ENCODE data around the gene ZNF543. TPM values are rescaled to one million over a fixed set of nuclear protein-coding genes. Genes with fewer than 3 reads are reported as not detected.
"Not testable (repeated sequence)": the region's sequence is repeated elsewhere in the genome, so short reads cannot be mapped to it uniquely, and the experiment has no call there.

ZNF543 gene
- total RNA-seq, 6 donors from 2014 or later = 3.4 to 10.5 (median 6.0) TPM

DNA sequence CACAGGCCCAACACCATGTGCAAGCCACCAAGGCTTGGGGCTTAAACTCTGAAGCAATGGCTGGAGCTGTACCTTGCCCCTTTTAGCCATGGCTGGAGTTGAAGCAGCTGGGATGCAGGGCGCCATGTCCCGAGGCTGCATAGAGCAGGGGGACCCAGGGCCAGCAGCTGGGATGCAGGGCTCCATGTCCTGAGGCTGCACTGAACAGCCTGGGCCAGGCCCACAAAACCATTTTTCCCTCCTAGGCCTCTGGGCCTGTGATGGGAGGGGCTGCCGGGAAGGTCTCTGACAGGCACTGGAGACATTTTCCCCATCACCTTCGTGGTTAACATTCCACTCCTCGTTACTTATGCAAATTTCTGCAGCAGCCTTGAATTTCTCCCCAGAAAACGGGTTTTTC is 53.9 kb downstream of the ZNF543 start:
- H3K4me3 ChIP-seq = no peak overlapping the region
- ATAC-seq (ENCODE audit: low FRiP score in 2 of 2) (no peak), DNase-seq (peak in 1 of 2 donors; percentile 7)
- H3K9me3 ChIP-seq = peaks cover 23 to 49% (median 34%) of the 10 kb centered on the region in 4 donors
- H3K4me1 ChIP-seq = no peaks in the 10 kb centered on the region
- no peaks in the 10 kb centered on the region for H3K27me3 ChIP-seq
- TF ChIP-seq, protein P1, sequence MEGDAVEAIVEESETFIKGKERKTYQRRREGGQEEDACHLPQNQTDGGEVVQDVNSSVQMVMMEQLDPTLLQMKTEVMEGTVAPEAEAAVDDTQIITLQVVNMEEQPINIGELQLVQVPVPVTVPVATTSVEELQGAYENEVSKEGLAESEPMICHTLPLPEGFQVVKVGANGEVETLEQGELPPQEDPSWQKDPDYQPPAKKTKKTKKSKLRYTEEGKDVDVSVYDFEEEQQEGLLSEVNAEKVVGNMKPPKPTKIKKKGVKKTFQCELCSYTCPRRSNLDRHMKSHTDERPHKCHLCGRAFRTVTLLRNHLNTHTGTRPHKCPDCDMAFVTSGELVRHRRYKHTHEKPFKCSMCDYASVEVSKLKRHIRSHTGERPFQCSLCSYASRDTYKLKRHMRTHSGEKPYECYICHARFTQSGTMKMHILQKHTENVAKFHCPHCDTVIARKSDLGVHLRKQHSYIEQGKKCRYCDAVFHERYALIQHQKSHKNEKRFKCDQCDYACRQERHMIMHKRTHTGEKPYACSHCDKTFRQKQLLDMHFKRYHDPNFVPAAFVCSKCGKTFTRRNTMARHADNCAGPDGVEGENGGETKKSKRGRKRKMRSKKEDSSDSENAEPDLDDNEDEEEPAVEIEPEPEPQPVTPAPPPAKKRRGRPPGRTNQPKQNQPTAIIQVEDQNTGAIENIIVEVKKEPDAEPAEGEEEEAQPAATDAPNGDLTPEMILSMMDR (IDR thresholded peaks at IDR 0.05) = no peak
- no peak for TF ChIP-seq POLR2AphosphoS5 (IDR thresholded peaks at IDR 0.05)
- TF ChIP-seq POLR2A (IDR thresholded peaks at IDR 0.05) = no peak
- no peak for TF ChIP-seq EP300 (IDR thresholded peaks at IDR 0.05)
- no peak overlapping the region for H3K27ac ChIP-seq
- 89 to 98% methylated on average over 4 to 5 of the region's 6 CpGs for WGBS, 2 donors
- peaks cover 5 to 56% (median 43%) of the 10 kb centered on the region in 4 donors for H3K36me3 ChIP-seq

- not testable (repeated sequence) for H3K27me3 ChIP-seq; H3K4me3 ChIP-seq; H3K4me1 ChIP-seq; H3K27ac ChIP-seq; DNase-seq; ATAC-seq (ENCODE audit: low FRiP score in 2 of 2)
- WGBS, 2 donors = 95 to 100% methylated on average over 2 of the region's 2 CpGs
- H3K9me3 ChIP-seq = peaks cover 26 to 54% (median 35%) of the 10 kb centered on the region in 4 donors
- H3K36me3 ChIP-seq = peaks cover 5 to 56% (median 43%) of the 10 kb centered on the region in 4 donors
These were observed 54.4 kb downstream of the ZNF543 start for GRCh38 chr19:57374647-57375046.

DNA sequence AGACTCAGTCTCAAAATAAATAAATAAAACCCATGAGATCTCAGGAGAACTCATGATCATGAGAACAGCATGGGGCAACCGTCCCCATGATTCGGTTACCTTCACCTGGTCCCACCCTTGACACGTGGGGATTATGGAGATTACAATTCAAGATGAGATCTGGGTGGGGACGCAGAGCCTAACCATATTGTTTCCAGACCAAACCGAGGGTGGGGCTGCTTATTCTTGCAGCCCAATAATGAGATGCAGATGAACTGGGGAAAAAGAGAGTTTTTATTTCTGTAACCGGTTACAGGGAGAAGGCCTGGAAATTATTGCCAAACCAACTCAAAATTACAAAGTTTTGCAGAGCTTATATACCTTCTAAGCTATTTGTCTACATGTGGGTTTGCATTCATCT is 55.9 kb downstream of the ZNF543 start:
- H3K9me3 ChIP-seq = peaks cover 26 to 67% (median 38%) of the 10 kb centered on the region in 4 donors

DNA sequence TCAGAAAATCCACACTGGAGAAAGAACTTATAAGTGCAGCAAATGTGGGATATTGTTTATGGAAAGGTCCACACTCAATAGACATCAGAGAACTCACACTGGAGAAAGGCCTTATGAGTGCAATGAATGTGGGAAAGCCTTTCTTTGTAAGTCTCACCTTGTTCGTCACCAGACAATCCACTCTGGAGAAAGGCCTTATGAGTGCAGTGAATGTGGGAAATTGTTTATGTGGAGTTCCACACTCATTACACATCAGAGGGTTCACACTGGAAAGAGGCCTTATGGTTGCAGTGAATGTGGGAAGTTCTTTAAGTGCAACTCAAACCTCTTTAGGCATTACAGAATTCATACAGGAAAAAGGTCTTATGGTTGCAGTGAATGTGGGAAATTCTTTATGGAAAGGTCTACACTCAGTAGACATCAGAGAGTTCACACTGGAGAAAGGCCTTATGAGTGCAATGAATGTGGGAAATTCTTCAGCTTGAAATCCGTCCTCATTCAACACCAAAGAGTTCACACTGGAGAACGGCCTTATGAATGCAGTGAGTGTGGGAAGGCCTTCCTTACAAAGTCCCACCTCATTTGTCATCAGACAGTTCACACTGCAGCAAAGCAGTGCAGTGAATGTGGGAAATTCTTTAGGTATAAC is 57.4 kb downstream of the ZNF543 start:
- WGBS, 2 donors = 94 to 95% methylated on average over 3 of the region's 3 CpGs
- ATAC-seq (ENCODE audit: low FRiP score in 2 of 2) (no peak), DNase-seq (no peak)
- Histone ChIP-seq H3K36me3 (peaks cover 1 to 42% (median 35%) of the 10 kb centered on the region in 4 donors), H3K4me3 (no peak overlapping the region), H3K27ac (no peak overlapping the region), H3K4me1 (no peaks in the 10 kb centered on the region), H3K27me3 (no peaks in the 10 kb centered on the region), H3K9me3 (peaks cover 26 to 67% (median 38%) of the 10 kb centered on the region in 4 donors)
- TF ChIP-seq POLR2A (IDR thresholded peaks at IDR 0.05) = no peak
- TF ChIP-seq, protein P1 (IDR thresholded peaks at IDR 0.05) = no peak
- TF ChIP-seq EP300 (IDR thresholded peaks at IDR 0.05) = no peak
- no peak for TF ChIP-seq POLR2AphosphoS5 (IDR thresholded peaks at IDR 0.05)

More for the DNA sequence above, 55.9 kb downstream of the ZNF543 start:
- TF ChIP-seq, protein P1 (IDR thresholded peaks at IDR 0.05) = no peak
- TF ChIP-seq POLR2AphosphoS5 (IDR thresholded peaks at IDR 0.05) = no peak
- H3K27me3 ChIP-seq = no peaks in the 10 kb centered on the region
- no peak overlapping the region for H3K27ac ChIP-seq
- peaks cover 5 to 56% (median 43%) of the 10 kb centered on the region in 4 donors for H3K36me3 ChIP-seq
- H3K4me1 ChIP-seq = no peaks in the 10 kb centered on the region
- ATAC-seq (ENCODE audit: low FRiP score in 2 of 2) = no peak
- no peak overlapping the region for H3K4me3 ChIP-seq
- 90 to 94% methylated on average over 6 of the region's 6 CpGs for WGBS, 2 donors
- no peak for DNase-seq

Other genes with a start within 250 kb of the ZNF543 start
- gene USP29, start 200.5 kb upstream of the ZNF543 start, total RNA-seq = not detected
- not detected for gene ZIM3, start 175.3 kb upstream of the ZNF543 start, total RNA-seq
- not detected for gene DUXA, start 153.0 kb upstream of the ZNF543 start, total RNA-seq
- gene ZNF264, start 129.0 kb upstream of the ZNF543 start, total RNA-seq = 10 to 100 TPM; 35.1 to 60.1 (median 42.9) TPM
- gene AURKC, start 89.4 kb upstream of the ZNF543 start, total RNA-seq = 1 to 10 TPM in 2 of 6 donors, under 1 TPM in 2, not detected in 2; 0.84 to 2.1 (median 1.1) TPM
- gene ZNF805, start 79.8 kb upstream of the ZNF543 start, total RNA-seq = 10 to 100 TPM; 10.5 to 18.8 (median 12.8) TPM
- gene ZNF460, start 40.0 kb upstream of the ZNF543 start, total RNA-seq = 10 to 100 TPM; 37.6 to 88.0 (median 53.6) TPM
- 1 to 10 TPM; 2.1 to 8.8 (median 7.3) TPM for gene ZNF304, start 30.8 kb downstream of the ZNF543 start, total RNA-seq
- 10 to 100 TPM in 4 of 6 donors, 1 to 10 TPM in 2; 6.2 to 29.3 (median 12.8) TPM for gene TRAPPC2B, start 43.1 kb downstream of the ZNF543 start, total RNA-seq
- gene ZNF547, start 43.1 kb downstream of the ZNF543 start, total RNA-seq = 1 to 10 TPM in 5 of 6 donors, under 1 TPM in 1; 0.89 to 9.4 (median 3.2) TPM
- gene ZNF548, start 69.4 kb downstream of the ZNF543 start, total RNA-seq = 10 to 100 TPM; 12.6 to 23.9 (median 17.0) TPM
- 10 to 100 TPM in 4 of 6 donors, 1 to 10 TPM in 2; 6.9 to 17.8 (median 11.3) TPM for gene ZNF17, start 90.7 kb downstream of the ZNF543 start, total RNA-seq
- gene ZNF749, start 114.9 kb downstream of the ZNF543 start, total RNA-seq = 10 to 100 TPM in 2 of 6 donors, 1 to 10 TPM in 4; 6.9 to 16.1 (median 9.0) TPM
- 1 to 10 TPM in 1 of 6 donors, under 1 TPM in 4, not detected in 1; 0.17 to 2.1 (median 0.91) TPM for gene VN1R1, start 136.7 kb downstream of the ZNF543 start, total RNA-seq
- 10 to 100 TPM in 1 of 6 donors, 1 to 10 TPM in 5; 4.3 to 17.3 (median 6.8) TPM for gene ZNF772, start 157.1 kb downstream of the ZNF543 start, total RNA-seq
- 10 to 100 TPM in 3 of 6 donors, 1 to 10 TPM in 3; 7.0 to 20.4 (median 9.7) TPM for gene ZNF419, start 167.3 kb downstream of the ZNF543 start, total RNA-seq
- gene ZNF773, start 179.5 kb downstream of the ZNF543 start, total RNA-seq = 10 to 100 TPM in 2 of 6 donors, 1 to 10 TPM in 4; 5.0 to 12.5 (median 8.0) TPM
- 1 to 10 TPM; 1.8 to 8.4 (median 5.4) TPM for gene ZNF549, start 206.9 kb downstream of the ZNF543 start, total RNA-seq
- gene ZNF550, start 239.4 kb downstream of the ZNF543 start, total RNA-seq = 10 to 100 TPM in 1 of 6 donors, 1 to 10 TPM in 5; 4.3 to 11.1 (median 7.4) TPM